Smooth muscle cell (in vitro differentiated cells): ENCODE measurements around the gene SORCS3. TPM values are rescaled to one million over a fixed set of nuclear protein-coding genes. Genes with fewer than 3 reads are reported as not detected.

ENCODE experiments used
- DNase-seq: peaks from one replicate; lab custom pipeline; 2025; ENCODE audit not compliant: unreplicated experiment; lab: John Stamatoyannopoulos, UW
- H2AFZ ChIP-seq: fragments of 200-600 bp; sonication (generic); 2 replicates; pipeline ENCODE4 v1.6.0; 2016; ENCODE audit warnings: antibody characterized with exemption, low read depth, mild to moderate bottlenecking
- H3F3A ChIP-seq: fragments of 200-600 bp; sonication (generic); 2 replicates; pipeline ENCODE4 v1.6.0; 2017; ENCODE audit warnings: antibody characterized with exemption, low read depth
- H3K27ac ChIP-seq: fragments of 200-600 bp; sonication (generic); 2 replicates; pipeline ENCODE4 v1.5.1; 2016; ENCODE audit warnings: low read depth, mild to moderate bottlenecking
- H3K27me3 ChIP-seq: fragments of 200-600 bp; sonication (generic); 2 replicates; pipeline ENCODE4 v1.6.1; 2016; ENCODE audit warnings: low read depth, mild to moderate bottlenecking
- H3K36me3 ChIP-seq: fragments of 200-600 bp; sonication (generic); 2 replicates; pipeline ENCODE4 v1.5.1; 2016; ENCODE audit warnings: low read depth
- H3K4me1 ChIP-seq: fragments of 200-600 bp; sonication (generic); 2 replicates; pipeline ENCODE4 v1.5.1; 2016; ENCODE audit warnings: low read depth
- H3K4me2 ChIP-seq: fragments of 200-600 bp; sonication (generic); 2 replicates; pipeline ENCODE4 v1.6.0; 2016; ENCODE audit warnings: mild to moderate bottlenecking
- H3K4me3 ChIP-seq: fragments of 200-600 bp; sonication (generic); 2 replicates; pipeline ENCODE4 v1.5.1; 2016; ENCODE audit warnings: mild to moderate bottlenecking
- H3K79me2 ChIP-seq: fragments of 200-600 bp; sonication (generic); 2 replicates; pipeline ENCODE4 v1.6.0; 2016; ENCODE audit warnings: low read depth, mild to moderate bottlenecking
- H3K9ac ChIP-seq: fragments of 200-600 bp; sonication (generic); 2 replicates; pipeline ENCODE4 v1.6.0; 2016; ENCODE audit warnings: low read depth
- H3K9me3 ChIP-seq: fragments of 200-600 bp; sonication (generic); replicated peaks from 2 replicates; pipeline ENCODE4 v1.5.1; 2016; ENCODE audit warnings: low read depth
- H4K20me1 ChIP-seq: fragments of 200-600 bp; sonication (generic); 2 replicates; pipeline ENCODE4 v1.6.0; 2016; ENCODE audit warnings: low read depth
- CTCF ChIP-seq: fragments of 200-600 bp; sonication (generic); IDR thresholded peaks from 2 replicates; pipeline ENCODE4 v1.5.1; 2017; ENCODE audit warnings: borderline replicate concordance, mild to moderate bottlenecking, antibody characterized with exemption; ENCODE audit not compliant: insufficient read depth, poor library complexity, severe bottlenecking
- WGBS: methylation state at CpG from one replicate; pipeline ENCODE4 v1.1.7; 2016; ENCODE audit warnings: low lambda C conversion rate; 5-methylcytosine and 5-hydroxymethylcytosine counted together
- polyA plus RNA-seq: library from polyadenylated mRNA; unstranded; fragments of >200 nt; fragmentation: Nextera tagmentation; extraction: Ambion mirVana; gene quantifications from 2 replicates; pipeline ENCODE4 v1.2.1, GENCODE V29; 2016
- total RNA-seq: library from RNA; depleted of rRNA; stranded (reverse); fragments of >200 nt; gene quantifications from 2 replicates; pipeline ENCODE4 v1.2.3, GENCODE V29; 2014

Gene SORCS3
- total and polyA plus RNA-seq, 2 experiments from 2014 or later: not detected

GRCh38 chr10:105149371-105149891 lies 508.3 kb downstream of the SORCS3 start:
- Histone ChIP-seq H3K27me3 (peaks cover 5% of the 10 kb centered on the region), H4K20me1 (no peaks in the 10 kb centered on the region), H3K9me3 (no peaks in the 10 kb centered on the region), H3K36me3 (no peaks in the 10 kb centered on the region), H3K4me2 (peak overlapping the region; percentile 43), H2AFZ (no peak overlapping the region), H3K79me2 (no peaks in the 10 kb centered on the region), H3F3A (no peaks in the 10 kb centered on the region), H3K4me3 (no peak overlapping the region), H3K9ac (no peak overlapping the region), H3K4me1 (no peaks in the 10 kb centered on the region), H3K27ac (no peak overlapping the region)
- TF ChIP-seq CTCF: no peak
- no peak for DNase-seq

GRCh38 chr10:105150259-105150880 lies 509.3 kb downstream of the SORCS3 start:
- Histone ChIP-seq H4K20me1 (no peaks in the 10 kb centered on the region), H3K4me3 (no peak overlapping the region), H3K79me2 (no peaks in the 10 kb centered on the region), H2AFZ (no peak overlapping the region), H3K4me1 (no peaks in the 10 kb centered on the region), H3K27me3 (no peaks in the 10 kb centered on the region), H3F3A (no peaks in the 10 kb centered on the region), H3K4me2 (no peak overlapping the region), H3K36me3 (no peaks in the 10 kb centered on the region), H3K9me3 (no peaks in the 10 kb centered on the region), H3K9ac (no peak overlapping the region), H3K27ac (no peak overlapping the region)
- no peak for DNase-seq
- WGBS: 62% methylated on average over 4 of the region's 4 CpGs
- TF ChIP-seq CTCF: no peak

GRCh38 chr10:105154736-105155135 lies 513.6 kb downstream of the SORCS3 start:
- H3K4me3 ChIP-seq: no peak overlapping the region
- H2AFZ ChIP-seq: no peak overlapping the region
- H3K36me3 ChIP-seq: no peaks in the 10 kb centered on the region
- H3K79me2 ChIP-seq: no peaks in the 10 kb centered on the region
- no peak overlapping the region for H3K27ac ChIP-seq
- H3F3A ChIP-seq: no peaks in the 10 kb centered on the region
- no peak overlapping the region for H3K9ac ChIP-seq
- H3K4me2 ChIP-seq: no peak overlapping the region
- peaks cover 15% of the 10 kb centered on the region for H3K27me3 ChIP-seq
- no peaks in the 10 kb centered on the region for H3K4me1 ChIP-seq
- H3K9me3 ChIP-seq: no peaks in the 10 kb centered on the region
- no peak for TF ChIP-seq CTCF
- WGBS: 87% methylated on average over 4 of the region's 4 CpGs
- no peak for DNase-seq
- no peaks in the 10 kb centered on the region for H4K20me1 ChIP-seq

- H3K9ac ChIP-seq: no peak overlapping the region
- H3K27me3 ChIP-seq: peaks cover 25% of the 10 kb centered on the region
- no peak for DNase-seq
- H4K20me1 ChIP-seq: no peaks in the 10 kb centered on the region
- H3K27ac ChIP-seq: no peak overlapping the region
- H2AFZ ChIP-seq: no peak overlapping the region
- no peak overlapping the region for H3K4me2 ChIP-seq
- H3F3A ChIP-seq: no peaks in the 10 kb centered on the region
- 86% methylated on average over 1 of the region's 1 CpG for WGBS
- H3K4me1 ChIP-seq: no peaks in the 10 kb centered on the region
- no peak for TF ChIP-seq CTCF
- H3K36me3 ChIP-seq: no peaks in the 10 kb centered on the region
- H3K4me3 ChIP-seq: no peak overlapping the region
- no peaks in the 10 kb centered on the region for H3K79me2 ChIP-seq
- no peaks in the 10 kb centered on the region for H3K9me3 ChIP-seq
Measured at GRCh38 chr10:105159268-105159667, 518.2 kb downstream of the SORCS3 start.
